Mesendoderm (in vitro differentiated cells): ENCODE measurements around the gene SPTLC3.

Experiments used
- DNase-seq: peaks from one replicate; pipeline ENCODE4 v3.0.0; 2013
- H2AK5ac ChIP-seq: 2 replicates; pipeline ENCODE4 v1.6.1; 2013; ENCODE audit warnings: low read length, inconsistent platforms
- H2BK120ac ChIP-seq: 2 replicates; pipeline ENCODE4 v1.6.1; 2013; ENCODE audit warnings: low read depth, mild to moderate bottlenecking, low read length, moderate library complexity, mixed read lengths
- H2BK15ac ChIP-seq: replicated peaks from 2 replicates; pipeline ENCODE4 v1.6.1; 2013; ENCODE audit warnings: low read depth, mild to moderate bottlenecking, moderate library complexity
- H2BK5ac ChIP-seq: 2 replicates; pipeline ENCODE4 v1.6.1; 2013; ENCODE audit warnings: low read length, inconsistent platforms
- H3K18ac ChIP-seq: 2 replicates; pipeline ENCODE4 v1.6.1; 2013; ENCODE audit warnings: mild to moderate bottlenecking, low read length, mixed read lengths
- H3K23ac ChIP-seq: one replicate; pipeline ENCODE4 v1.6.1; 2013; ENCODE audit warnings: low read length
- H3K27ac ChIP-seq: 2 replicates; pipeline ENCODE4 v1.5.1; 2013; ENCODE audit warnings: low read depth, mild to moderate bottlenecking, inconsistent platforms, low read length, moderate library complexity
- H3K27me3 ChIP-seq: 2 replicates; pipeline ENCODE4 v1.6.1; 2013; ENCODE audit warnings: low read length, control low read depth, mild to moderate bottlenecking, inconsistent platforms; ENCODE audit not compliant: insufficient read depth, poor library complexity
- H3K36me3 ChIP-seq: 2 replicates; pipeline ENCODE4 v1.6.1; 2013; ENCODE audit warnings: low read length, inconsistent platforms; ENCODE audit not compliant: control insufficient read depth, insufficient read depth
- H3K4ac ChIP-seq: one replicate; pipeline ENCODE4 v1.6.1; 2013; ENCODE audit warnings: low read depth, mild to moderate bottlenecking, low read length, moderate library complexity
- H3K4me1 ChIP-seq: 2 replicates; pipeline ENCODE4 v1.6.1; 2013; ENCODE audit warnings: low read depth, low read length, inconsistent platforms; ENCODE audit not compliant: control insufficient read depth
- H3K4me2 ChIP-seq: 2 replicates; pipeline ENCODE4 v1.6.1; 2013; ENCODE audit warnings: low read length
- H3K4me3 ChIP-seq: 2 replicates; pipeline ENCODE4 v1.5.1; 2013; ENCODE audit warnings: mild to moderate bottlenecking, low read length
- H3K56ac ChIP-seq: one replicate; pipeline ENCODE4 v1.6.1; 2013; ENCODE audit warnings: low read length
- H3K79me1 ChIP-seq: 2 replicates; pipeline ENCODE4 v1.6.1; 2013; ENCODE audit warnings: low read length, inconsistent platforms
- H3K79me2 ChIP-seq: 2 replicates; pipeline ENCODE4 v1.6.1; 2013; ENCODE audit warnings: mild to moderate bottlenecking, low read length; ENCODE audit not compliant: control insufficient read depth, insufficient read depth
- H3K9ac ChIP-seq: 2 replicates; pipeline ENCODE4 v1.6.1; 2013; ENCODE audit warnings: low read length, inconsistent platforms
- H4K5ac ChIP-seq: one replicate; pipeline ENCODE4 v1.6.1; 2013; ENCODE audit warnings: low read length
- H4K8ac ChIP-seq: one replicate; pipeline ENCODE4 v1.6.1; 2013; ENCODE audit warnings: low read depth, mild to moderate bottlenecking, control low read depth, low read length, moderate library complexity
- WGBS: extraction: QIAGEN DNeasy Blood & Tissue Kit; methylation state at CpG from one replicate; pipeline ENCODE4 v1.1.7; 2013; ENCODE audit warnings: low lambda C conversion rate, missing lambda C conversion rate; ENCODE audit not compliant: insufficient coverage; ENCODE audit errors: extremely low coverage; 5-methylcytosine and 5-hydroxymethylcytosine counted together

SPTLC3 gene

GRCh38 chr20:13158369-13158768 lies 149.6 kb downstream of the SPTLC3 start:
- Histone ChIP-seq H3K9ac (no peak overlapping the region), H3K4me1 (no peaks in the 10 kb centered on the region), H3K79me1 (no peaks in the 10 kb centered on the region), H3K4me2 (no peak overlapping the region), H2BK15ac (no peak overlapping the region), H3K27me3 (no peaks in the 10 kb centered on the region), H3K4ac (no peak overlapping the region), H4K8ac (no peak overlapping the region), H3K23ac (no peak overlapping the region), H3K79me2 (no peaks in the 10 kb centered on the region), H3K27ac (no peak overlapping the region), H3K18ac (no peak overlapping the region), H4K5ac (no peak overlapping the region), H2BK120ac (no peak overlapping the region), H3K4me3 (no peak overlapping the region), H3K56ac (no peak overlapping the region), H2AK5ac (no peak overlapping the region), H2BK5ac (no peak overlapping the region), H3K36me3 (no peaks in the 10 kb centered on the region)
- no peak for DNase-seq
- no CpG with 5 or more reads among the region's 4 CpGs for WGBS

DNA sequence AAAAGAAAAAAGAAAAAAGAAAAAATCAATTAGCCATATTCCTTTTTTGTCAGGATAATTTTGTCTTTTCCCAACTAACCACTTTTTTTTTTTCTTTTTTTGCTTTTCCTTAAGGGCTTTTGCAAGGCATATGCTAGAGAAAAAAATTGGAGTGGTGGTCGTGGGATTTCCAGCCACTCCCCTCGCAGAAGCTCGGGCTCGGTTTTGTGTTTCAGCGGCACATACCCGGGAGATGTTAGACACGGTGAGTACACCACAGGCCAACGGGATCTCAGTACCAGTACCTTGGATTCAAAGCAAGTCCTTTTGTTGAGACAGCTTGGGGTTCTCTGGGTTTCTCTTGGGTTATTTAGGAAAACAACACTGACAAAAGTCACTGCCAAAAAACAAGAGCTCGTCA lies 151.1 kb downstream of the SPTLC3 start:
- Histone ChIP-seq H2AK5ac (no peak overlapping the region), H3K9ac (no peak overlapping the region), H3K79me2 (no peaks in the 10 kb centered on the region), H3K56ac (no peak overlapping the region), H3K4me3 (no peak overlapping the region), H3K79me1 (no peaks in the 10 kb centered on the region), H2BK15ac (no peak overlapping the region), H3K4me1 (no peaks in the 10 kb centered on the region), H3K27ac (no peak overlapping the region), H3K36me3 (no peaks in the 10 kb centered on the region), H3K27me3 (no peaks in the 10 kb centered on the region), H2BK120ac (no peak overlapping the region), H3K23ac (no peak overlapping the region), H3K4me2 (no peak overlapping the region), H4K8ac (no peak overlapping the region), H2BK5ac (no peak overlapping the region), H3K4ac (no peak overlapping the region), H3K18ac (no peak overlapping the region), H4K5ac (no peak overlapping the region)
- no CpG with 5 or more reads among the region's 9 CpGs for WGBS
- DNase-seq: no peak

DNA sequence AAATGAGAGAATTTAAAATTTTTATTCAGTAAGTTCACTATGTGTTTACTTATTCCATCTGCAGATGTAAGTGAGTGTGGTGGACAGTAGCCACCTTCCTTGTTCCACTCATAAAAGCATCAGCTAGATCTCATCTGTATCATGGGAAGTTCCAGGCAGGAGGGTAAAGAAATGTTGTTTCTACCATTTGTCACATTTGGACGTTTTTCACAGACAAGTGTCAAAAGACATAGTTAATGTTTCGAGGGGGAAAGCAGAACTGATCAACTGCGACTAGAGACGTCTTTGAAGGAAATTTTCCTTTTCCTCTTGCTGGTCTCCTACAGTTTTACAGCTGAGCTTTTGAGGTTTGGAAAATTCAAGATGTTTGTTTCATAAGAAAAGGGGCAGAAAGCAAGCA lies 156.4 kb downstream of the SPTLC3 start:
- H3K9ac ChIP-seq: no peak overlapping the region
- H3K36me3 ChIP-seq: no peaks in the 10 kb centered on the region
- no peaks in the 10 kb centered on the region for H3K4me1 ChIP-seq
- DNase-seq: no peak
- H3K4me2 ChIP-seq: no peak overlapping the region
- no peaks in the 10 kb centered on the region for H3K79me1 ChIP-seq
- no peak overlapping the region for H3K4me3 ChIP-seq
- no peak overlapping the region for H4K5ac ChIP-seq
- no peak overlapping the region for H3K27ac ChIP-seq
- H2BK15ac ChIP-seq: no peak overlapping the region
- no peak overlapping the region for H2BK120ac ChIP-seq
- WGBS: no CpG with 5 or more reads among the region's 4 CpGs
- H3K18ac ChIP-seq: no peak overlapping the region
- H3K79me2 ChIP-seq: no peaks in the 10 kb centered on the region
- no peak overlapping the region for H3K4ac ChIP-seq
- H3K23ac ChIP-seq: no peak overlapping the region
- H4K8ac ChIP-seq: no peak overlapping the region
- H2BK5ac ChIP-seq: no peak overlapping the region
- H3K27me3 ChIP-seq: no peaks in the 10 kb centered on the region
- H3K56ac ChIP-seq: no peak overlapping the region
- no peak overlapping the region for H2AK5ac ChIP-seq

- Histone ChIP-seq H4K5ac (no peak overlapping the region), H3K79me1 (no peaks in the 10 kb centered on the region), H2BK5ac (no peak overlapping the region), H3K79me2 (no peaks in the 10 kb centered on the region), H3K23ac (no peak overlapping the region), H3K27me3 (no peaks in the 10 kb centered on the region), H3K4me2 (no peak overlapping the region), H2AK5ac (no peak overlapping the region), H3K4me1 (no peaks in the 10 kb centered on the region), H3K4ac (peak overlapping the region; percentile 36), H3K56ac (no peak overlapping the region), H3K9ac (no peak overlapping the region), H3K27ac (no peak overlapping the region), H3K18ac (no peak overlapping the region), H4K8ac (no peak overlapping the region), H3K36me3 (no peaks in the 10 kb centered on the region), H2BK120ac (no peak overlapping the region), H3K4me3 (no peak overlapping the region), H2BK15ac (no peak overlapping the region)
- DNase-seq: no peak
- no CpG with 5 or more reads among the region's 5 CpGs for WGBS
Measured at GRCh38 chr20:13166011-13166410, 157.2 kb downstream of the SPTLC3 start.

- no peak overlapping the region for H4K8ac ChIP-seq
- no peak overlapping the region for H3K4ac ChIP-seq
- H3K18ac ChIP-seq: no peak overlapping the region
- no peak overlapping the region for H2BK120ac ChIP-seq
- WGBS: no CpG with 5 or more reads among the region's 3 CpGs
- H3K27me3 ChIP-seq: no peaks in the 10 kb centered on the region
- no peaks in the 10 kb centered on the region for H3K79me1 ChIP-seq
- no peak overlapping the region for H3K56ac ChIP-seq
- no peak overlapping the region for H3K9ac ChIP-seq
- H2AK5ac ChIP-seq: no peak overlapping the region
- H3K4me2 ChIP-seq: no peak overlapping the region
- no peak overlapping the region for H3K23ac ChIP-seq
- no peaks in the 10 kb centered on the region for H3K79me2 ChIP-seq
- H3K27ac ChIP-seq: no peak overlapping the region
- no peak overlapping the region for H2BK5ac ChIP-seq
- DNase-seq: no peak
- H3K4me1 ChIP-seq: no peaks in the 10 kb centered on the region
- H4K5ac ChIP-seq: no peak overlapping the region
- H3K36me3 ChIP-seq: no peaks in the 10 kb centered on the region
- H3K4me3 ChIP-seq: no peak overlapping the region
- no peak overlapping the region for H2BK15ac ChIP-seq
Measured at GRCh38 chr20:13166437-13166836, 157.7 kb downstream of the SPTLC3 start.

- no peak for DNase-seq
- Histone ChIP-seq H3K18ac (no peak overlapping the region), H3K36me3 (no peaks in the 10 kb centered on the region), H2BK120ac (no peak overlapping the region), H3K4me2 (no peak overlapping the region), H3K23ac (no peak overlapping the region), H4K5ac (no peak overlapping the region), H2AK5ac (no peak overlapping the region), H3K4me3 (no peak overlapping the region), H3K79me2 (no peaks in the 10 kb centered on the region), H3K27me3 (no peaks in the 10 kb centered on the region), H3K79me1 (no peaks in the 10 kb centered on the region), H3K56ac (no peak overlapping the region), H3K27ac (no peak overlapping the region), H3K9ac (no peak overlapping the region), H2BK5ac (no peak overlapping the region), H4K8ac (no peak overlapping the region), H3K4ac (no peak overlapping the region), H3K4me1 (no peaks in the 10 kb centered on the region), H2BK15ac (no peak overlapping the region)
- no CpG with 5 or more reads among the region's 1 CpG for WGBS
Measured at GRCh38 chr20:13169086-13169485, 160.3 kb downstream of the SPTLC3 start.
